Globus pallidus (tissue), 1 donor: ENCODE measurements around the gene PIK3C2G.
"Not testable (repeated sequence)": the region's sequence is repeated elsewhere in the genome, so short reads cannot be mapped to it uniquely, and the experiment has no call there.

ENCODE experiments used
- DNase-seq: peaks from one replicate; pipeline ENCODE4 v3.0.0-alpha.2; 2015; ENCODE audit warnings: low spot score

PIK3C2G gene

GRCh38 chr12:18643681-18644080 is 382.4 kb downstream of the PIK3C2G start:
- no peak for DNase-seq

GRCh38 chr12:18644564-18644963 is 383.2 kb downstream of the PIK3C2G start:
- no peak for DNase-seq

- DNase-seq = no peak
Measured at GRCh38 chr12:18646286-18646890, 385.1 kb downstream of the PIK3C2G start.

- no peak for DNase-seq
Measured at GRCh38 chr12:18651525-18651924, 390.2 kb downstream of the PIK3C2G start.

GRCh38 chr12:18652596-18652995 is 391.3 kb downstream of the PIK3C2G start:
- no peak for DNase-seq

- no peak for DNase-seq
Measured at GRCh38 chr12:18653465-18653864, 392.1 kb downstream of the PIK3C2G start.

GRCh38 chr12:18655351-18655750 is 394.0 kb downstream of the PIK3C2G start:
- DNase-seq = no peak

GRCh38 chr12:18658179-18658578 is 396.9 kb downstream of the PIK3C2G start:
- no peak for DNase-seq

- DNase-seq = no peak
Measured at GRCh38 chr12:18658829-18659228, 397.5 kb downstream of the PIK3C2G start.

GRCh38 chr12:18676141-18676540 is 414.8 kb downstream of the PIK3C2G start:
- DNase-seq = no peak

- DNase-seq = no peak
Measured at GRCh38 chr12:18676996-18677588, 415.8 kb downstream of the PIK3C2G start.

GRCh38 chr12:18681818-18682217 is 420.5 kb downstream of the PIK3C2G start:
- DNase-seq = no peak

- DNase-seq = no peak
Measured at GRCh38 chr12:18683327-18684013, 422.2 kb downstream of the PIK3C2G start.

GRCh38 chr12:18684430-18684829 is 423.1 kb downstream of the PIK3C2G start:
- DNase-seq = no peak

GRCh38 chr12:18689771-18690170 is 428.5 kb downstream of the PIK3C2G start:
- no peak for DNase-seq

GRCh38 chr12:18690653-18691052 is 429.3 kb downstream of the PIK3C2G start:
- DNase-seq = no peak

- not testable (repeated sequence) for DNase-seq
Measured at GRCh38 chr12:18693986-18694385, 432.7 kb downstream of the PIK3C2G start.

GRCh38 chr12:18696971-18697602 is 435.8 kb downstream of the PIK3C2G start:
- no peak for DNase-seq
